Measurements from ENCODE around the gene PRPF19.

Gene PRPF19

GRCh38 chr11:60916669-60917206 is 10.4 kb upstream of the PRPF19 start:
- TF ChIP-seq, protein P1, sequence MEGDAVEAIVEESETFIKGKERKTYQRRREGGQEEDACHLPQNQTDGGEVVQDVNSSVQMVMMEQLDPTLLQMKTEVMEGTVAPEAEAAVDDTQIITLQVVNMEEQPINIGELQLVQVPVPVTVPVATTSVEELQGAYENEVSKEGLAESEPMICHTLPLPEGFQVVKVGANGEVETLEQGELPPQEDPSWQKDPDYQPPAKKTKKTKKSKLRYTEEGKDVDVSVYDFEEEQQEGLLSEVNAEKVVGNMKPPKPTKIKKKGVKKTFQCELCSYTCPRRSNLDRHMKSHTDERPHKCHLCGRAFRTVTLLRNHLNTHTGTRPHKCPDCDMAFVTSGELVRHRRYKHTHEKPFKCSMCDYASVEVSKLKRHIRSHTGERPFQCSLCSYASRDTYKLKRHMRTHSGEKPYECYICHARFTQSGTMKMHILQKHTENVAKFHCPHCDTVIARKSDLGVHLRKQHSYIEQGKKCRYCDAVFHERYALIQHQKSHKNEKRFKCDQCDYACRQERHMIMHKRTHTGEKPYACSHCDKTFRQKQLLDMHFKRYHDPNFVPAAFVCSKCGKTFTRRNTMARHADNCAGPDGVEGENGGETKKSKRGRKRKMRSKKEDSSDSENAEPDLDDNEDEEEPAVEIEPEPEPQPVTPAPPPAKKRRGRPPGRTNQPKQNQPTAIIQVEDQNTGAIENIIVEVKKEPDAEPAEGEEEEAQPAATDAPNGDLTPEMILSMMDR (IDR thresholded peaks at IDR 0.05; ENCODE audit: control insufficient read depth, insufficient read depth, low read depth, low read length, missing control alignments) = no peak
- DNase-seq (ENCODE audit: low read depth) = no peak
- H3K4me3 ChIP-seq (ENCODE audit: control insufficient read depth, low read depth, low read length) = no peak overlapping the region

DNA sequence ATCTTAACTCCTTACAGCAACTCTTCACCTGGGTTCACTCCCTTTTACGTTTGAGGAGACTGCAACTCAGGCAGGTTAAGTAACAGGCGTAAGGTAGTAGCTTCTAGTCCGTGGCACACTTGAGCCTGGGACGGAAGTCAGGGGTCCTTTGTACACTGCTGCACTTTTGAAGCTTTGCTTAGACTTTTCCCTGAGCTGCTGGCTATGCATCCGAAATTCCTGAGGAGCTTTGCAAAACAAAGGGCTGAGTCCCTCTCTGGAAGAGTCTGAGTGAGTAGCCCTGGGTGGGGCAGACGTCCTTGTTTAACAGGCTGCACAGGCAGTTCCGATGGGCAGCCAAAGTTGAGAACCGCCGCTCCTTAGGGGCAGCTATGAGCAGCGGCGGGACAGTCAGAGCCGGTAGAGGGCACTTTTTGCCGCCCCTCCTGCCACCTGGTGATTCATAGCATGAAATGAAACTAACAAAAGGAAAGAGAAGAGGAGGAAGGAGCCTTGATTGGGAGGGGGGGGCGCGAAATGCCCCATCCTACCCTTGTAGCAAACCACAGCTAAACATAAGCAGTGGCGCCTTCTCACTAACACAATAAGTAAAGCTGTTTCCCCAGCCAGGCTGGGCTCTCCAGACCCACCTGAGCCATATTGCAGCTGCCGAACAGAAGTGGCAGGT is 9.0 kb upstream of the PRPF19 start:
- no peak for DNase-seq (ENCODE audit: low read depth)
- TF ChIP-seq, protein P1 (IDR thresholded peaks at IDR 0.05; ENCODE audit: control insufficient read depth, insufficient read depth, low read depth, low read length, missing control alignments) = peak; percentile 42
- H3K4me3 ChIP-seq (ENCODE audit: control insufficient read depth, low read depth, low read length) = peak overlapping the region; percentile 54

GRCh38 chr11:60914633-60915247 is 8.4 kb upstream of the PRPF19 start:
- TF ChIP-seq, protein P1 (IDR thresholded peaks at IDR 0.05; ENCODE audit: control insufficient read depth, insufficient read depth, low read depth, low read length, missing control alignments) = no peak
- peak overlapping the region; percentile 54 for H3K4me3 ChIP-seq (ENCODE audit: control insufficient read depth, low read depth, low read length)
- no peak for DNase-seq (ENCODE audit: low read depth)

- peak within 1 kb of the TSS; percentile 54 for H3K4me3 ChIP-seq (ENCODE audit: control insufficient read depth, low read depth, low read length)
- TF ChIP-seq, protein P1 (IDR thresholded peaks at IDR 0.05; ENCODE audit: control insufficient read depth, insufficient read depth, low read depth, low read length, missing control alignments) = no peak
- peak; percentile 47 for DNase-seq (ENCODE audit: low read depth)
Observed at GRCh38 chr11:60913793-60914632, 7.6 kb upstream of the PRPF19 start, which contains the start of gene TMEM109. Gene TMEM109, plus strand, starts transcription at chr11:60914158. Its CDS starts 5,536 bp downstream, at chr11:60919694.

- TF ChIP-seq, protein P1 (IDR thresholded peaks at IDR 0.05; ENCODE audit: control insufficient read depth, insufficient read depth, low read depth, low read length, missing control alignments) = no peak
- DNase-seq (ENCODE audit: low read depth) = no peak
- H3K4me3 ChIP-seq (ENCODE audit: control insufficient read depth, low read depth, low read length) = no peak overlapping the region; the same call in 1 of the 2 replicates
Observed at GRCh38 chr11:60912851-60913528, 6.6 kb upstream of the PRPF19 start.

Data from AG09309 (cell line).